Measurements from ENCODE around the gene DCAF11.

DNA sequence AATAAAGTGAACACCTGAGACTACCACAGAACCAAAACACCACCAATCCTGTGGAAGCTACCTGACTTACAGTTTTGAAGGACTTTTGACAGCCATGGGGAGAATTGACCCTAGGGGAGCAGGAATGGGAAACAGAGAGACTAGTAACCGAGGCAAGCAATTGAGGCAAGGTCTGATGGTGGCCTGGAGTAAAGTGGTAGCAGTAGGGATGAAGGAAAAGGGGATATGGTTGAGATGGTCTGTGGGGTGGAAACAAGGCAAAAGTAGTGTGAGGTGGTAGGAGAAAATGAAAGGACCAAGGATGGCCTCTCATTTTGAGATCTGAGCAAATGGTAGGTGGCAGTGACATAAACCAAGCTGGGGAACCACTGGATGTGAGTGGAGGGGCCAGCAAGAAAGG, 42.3 kb downstream of the DCAF11 start:
- TF ChIP-seq, protein P1, sequence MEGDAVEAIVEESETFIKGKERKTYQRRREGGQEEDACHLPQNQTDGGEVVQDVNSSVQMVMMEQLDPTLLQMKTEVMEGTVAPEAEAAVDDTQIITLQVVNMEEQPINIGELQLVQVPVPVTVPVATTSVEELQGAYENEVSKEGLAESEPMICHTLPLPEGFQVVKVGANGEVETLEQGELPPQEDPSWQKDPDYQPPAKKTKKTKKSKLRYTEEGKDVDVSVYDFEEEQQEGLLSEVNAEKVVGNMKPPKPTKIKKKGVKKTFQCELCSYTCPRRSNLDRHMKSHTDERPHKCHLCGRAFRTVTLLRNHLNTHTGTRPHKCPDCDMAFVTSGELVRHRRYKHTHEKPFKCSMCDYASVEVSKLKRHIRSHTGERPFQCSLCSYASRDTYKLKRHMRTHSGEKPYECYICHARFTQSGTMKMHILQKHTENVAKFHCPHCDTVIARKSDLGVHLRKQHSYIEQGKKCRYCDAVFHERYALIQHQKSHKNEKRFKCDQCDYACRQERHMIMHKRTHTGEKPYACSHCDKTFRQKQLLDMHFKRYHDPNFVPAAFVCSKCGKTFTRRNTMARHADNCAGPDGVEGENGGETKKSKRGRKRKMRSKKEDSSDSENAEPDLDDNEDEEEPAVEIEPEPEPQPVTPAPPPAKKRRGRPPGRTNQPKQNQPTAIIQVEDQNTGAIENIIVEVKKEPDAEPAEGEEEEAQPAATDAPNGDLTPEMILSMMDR (IDR thresholded peaks at IDR 0.05; ENCODE audit: low read length), result no peak
- TF ChIP-seq EZH2 (IDR thresholded peaks at IDR 0.05; ENCODE audit: borderline replicate concordance, low read length), result no peak

Measured in OCI-LY1 (cell line).